ENCODE measurements around the gene HRH3.

GRCh38 chr20:62195736-62196135, 24.3 kb downstream of the HRH3 start:
- TF ChIP-seq POLR2A (IDR thresholded peaks at IDR 0.05; ENCODE audit: low read depth, low read length), result no peak
- no peak for TF ChIP-seq TAF1 (IDR thresholded peaks at IDR 0.05; ENCODE audit: low read depth, low read length)
- no peak for TF ChIP-seq POLR2AphosphoS5 (IDR thresholded peaks at IDR 0.05; ENCODE audit: low read depth, low read length)
- TF ChIP-seq SPI1 (IDR thresholded peaks at IDR 0.05; ENCODE audit: low read depth, low read length), result no peak
- TF ChIP-seq PAX5 (IDR thresholded peaks at IDR 0.05; ENCODE audit: insufficient read depth, low read length, severe bottlenecking), result no peak

Measured in GM12891 (cell line).